GM19023 (cell line): ENCODE results near the gene SLC8A2.

ENCODE experiments used
- ATAC-seq: cut with Tn5 transposase; IDR thresholded peaks from one replicate; pipeline ENCODE4 v1.9.1; 2021; ENCODE audit warnings: mild to moderate bottlenecking, moderate library complexity; ENCODE audit not compliant: unreplicated experiment

Gene SLC8A2

DNA sequence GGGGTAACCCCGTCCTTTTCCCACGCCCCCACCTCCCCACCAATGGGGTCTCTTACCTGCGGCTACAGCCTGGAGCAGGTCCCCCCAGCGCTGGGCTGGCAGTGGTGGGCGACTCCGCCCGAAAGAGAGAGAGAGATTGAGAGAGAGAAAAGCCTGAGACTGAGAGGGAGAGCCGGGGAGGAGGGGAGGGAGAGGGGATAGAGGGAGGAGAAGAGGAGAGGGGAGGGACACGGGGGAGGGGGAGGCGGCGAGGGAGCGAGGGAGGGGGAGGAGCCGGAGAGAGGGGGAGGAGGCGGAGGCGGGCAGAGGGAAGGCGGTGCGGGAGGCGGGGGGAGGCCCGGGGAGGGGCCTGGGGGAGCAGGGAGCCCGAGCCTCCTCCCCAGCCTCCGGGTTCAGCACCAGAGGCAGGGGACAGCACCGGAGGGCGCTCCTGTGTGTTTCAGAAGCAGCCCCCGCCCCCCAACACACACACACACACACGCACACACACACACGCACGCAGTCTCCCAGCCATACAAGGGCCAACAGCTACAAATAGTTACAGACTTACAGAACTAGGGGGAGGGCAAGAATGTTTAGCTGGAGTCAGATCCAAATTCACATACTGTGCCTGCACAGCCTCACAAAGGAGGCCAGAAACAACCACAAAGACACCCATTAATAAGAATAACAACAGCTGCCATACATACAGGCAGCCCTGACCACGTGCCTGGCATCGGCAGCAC lies at the start of gene SLC8A2:
TSS of gene SLC8A2 (minus strand) at position 161 of the 725 bp plus-strand sequence. CDS start 5,490 bp downstream, outside the sequence.
- no peak for ATAC-seq

- ATAC-seq: no peak
These were observed 49.1 kb upstream of the SLC8A2 start for GRCh38 chr19:47520839-47521238.

GRCh38 chr19:47520343-47520806 lies 48.7 kb upstream of the SLC8A2 start:
- ATAC-seq: no peak

GRCh38 chr19:47518854-47519253 lies 47.2 kb upstream of the SLC8A2 start:
- no peak for ATAC-seq

DNA sequence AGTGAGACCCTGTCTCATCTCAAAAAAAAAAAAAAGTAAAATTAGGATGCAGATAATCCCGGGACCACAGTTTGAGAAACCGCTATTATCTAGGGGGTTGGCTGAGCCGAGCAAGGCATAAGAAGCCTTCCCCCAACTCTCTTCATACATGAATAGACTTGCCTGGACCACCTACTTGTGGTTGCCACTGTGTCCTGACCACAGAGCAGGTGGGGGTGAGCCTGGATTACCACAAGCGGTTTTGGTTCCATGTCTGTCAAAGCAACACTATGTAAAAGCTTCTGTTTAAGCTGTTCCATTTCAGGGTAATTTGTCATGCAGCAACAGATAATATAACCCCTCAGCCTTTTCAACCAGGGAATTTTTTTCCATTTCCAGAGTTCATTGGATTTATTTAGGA lies 46.4 kb upstream of the SLC8A2 start:
- ATAC-seq: no peak

DNA sequence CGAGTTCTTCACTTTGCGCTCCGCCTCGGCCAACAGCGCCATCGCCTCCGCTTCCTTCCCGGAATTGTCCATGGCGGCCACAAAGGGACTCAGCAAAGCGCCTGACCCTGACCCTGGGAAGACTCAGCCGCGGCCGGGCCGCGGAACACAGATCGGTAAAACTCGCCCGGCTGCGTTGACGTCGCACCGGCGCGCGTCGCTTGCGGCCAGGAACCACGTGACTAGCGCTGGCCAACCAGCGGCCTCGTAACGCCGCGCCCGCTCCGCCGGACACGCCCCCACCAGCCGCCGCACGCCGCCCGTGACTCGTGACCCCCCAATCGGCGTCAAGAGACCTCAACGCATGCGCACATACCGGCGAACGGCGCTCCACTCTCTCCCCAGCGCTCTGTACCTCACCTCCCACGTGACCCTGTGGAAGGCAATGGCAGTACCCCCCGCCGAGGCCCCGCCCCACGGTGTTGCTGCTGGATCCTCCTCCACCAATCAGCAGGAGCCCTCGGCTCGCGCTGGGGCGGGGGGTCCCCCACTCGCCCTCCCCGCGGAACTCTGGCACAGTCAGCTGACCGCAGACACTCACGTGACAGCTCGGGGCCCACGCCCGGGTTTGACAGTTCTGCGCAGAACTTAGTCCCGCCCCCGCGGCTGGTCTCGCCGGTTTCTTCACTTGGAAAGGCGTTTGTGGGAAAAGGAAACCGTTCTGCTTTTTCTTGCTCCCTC lies 43.3 kb upstream of the SLC8A2 start, which contains the start of gene NAPA:
TSS of gene NAPA (minus strand) at position 195 of the 720 bp plus-strand sequence. CDS start at position 72, 123 bp downstream.
- peak; percentile 85 for ATAC-seq

DNA sequence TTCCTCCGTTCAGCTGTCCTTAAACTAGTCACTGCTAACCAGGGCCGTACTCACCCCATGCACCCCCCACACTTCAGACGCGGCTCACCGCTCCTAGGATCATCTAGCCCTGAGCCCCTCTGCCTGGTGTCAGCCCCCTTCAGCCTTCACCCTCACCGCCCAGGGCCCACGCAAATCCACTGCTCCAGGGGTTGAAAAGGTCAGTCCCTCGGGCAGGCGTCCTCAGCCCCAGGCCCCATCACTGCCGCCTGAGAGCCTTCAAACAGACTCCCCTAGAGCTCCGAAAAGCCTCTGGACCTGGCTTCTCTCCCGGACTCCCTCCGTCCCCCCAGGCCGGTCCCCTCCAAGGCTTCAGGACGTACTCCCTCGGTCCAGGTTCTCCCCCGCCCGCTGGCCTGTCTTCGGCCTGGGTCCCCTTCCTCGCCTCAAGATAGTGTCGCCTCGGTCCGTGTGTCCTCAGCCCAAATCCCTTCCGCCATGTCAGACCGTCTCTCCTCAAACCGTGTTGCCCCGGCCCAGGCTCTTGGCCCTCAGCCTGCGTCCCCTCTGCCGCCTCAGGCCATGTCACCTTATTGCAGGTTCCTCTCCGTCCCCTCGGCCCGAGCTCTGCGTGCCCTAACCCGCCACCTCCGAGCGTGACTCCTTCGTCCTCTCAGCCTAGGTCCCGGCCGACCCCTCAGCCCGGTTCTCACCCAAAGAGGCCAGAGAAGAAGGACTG lies 42.6 kb upstream of the SLC8A2 start:
- no peak for ATAC-seq

DNA sequence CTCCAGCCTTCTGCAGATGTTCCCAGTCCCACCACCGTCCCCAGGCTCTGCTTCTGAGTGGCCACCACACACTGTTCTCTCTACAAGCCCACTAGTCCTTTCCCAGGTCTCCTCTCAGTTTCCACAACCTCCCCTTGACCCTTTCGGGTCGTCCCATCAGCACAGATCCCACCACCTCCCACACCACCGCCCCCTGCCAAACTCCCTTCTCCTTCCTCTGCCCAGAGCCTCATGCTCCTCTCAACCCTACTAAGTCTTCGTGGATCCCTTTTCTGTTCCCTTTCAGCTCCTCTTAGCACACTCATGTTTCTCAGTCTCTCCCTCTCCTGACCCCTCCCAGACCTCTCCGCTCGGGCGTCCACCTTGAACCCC lies 41.2 kb upstream of the SLC8A2 start:
- no peak for ATAC-seq

GRCh38 chr19:47512183-47512947 lies 40.7 kb upstream of the SLC8A2 start:
- no peak for ATAC-seq

- no peak for ATAC-seq
These were observed 40.0 kb upstream of the SLC8A2 start for GRCh38 chr19:47511681-47512080.

- ATAC-seq: no peak
These were observed 39.4 kb upstream of the SLC8A2 start for GRCh38 chr19:47511128-47511517.

- no peak for ATAC-seq
These were observed 38.9 kb upstream of the SLC8A2 start for GRCh38 chr19:47510516-47511127.

DNA sequence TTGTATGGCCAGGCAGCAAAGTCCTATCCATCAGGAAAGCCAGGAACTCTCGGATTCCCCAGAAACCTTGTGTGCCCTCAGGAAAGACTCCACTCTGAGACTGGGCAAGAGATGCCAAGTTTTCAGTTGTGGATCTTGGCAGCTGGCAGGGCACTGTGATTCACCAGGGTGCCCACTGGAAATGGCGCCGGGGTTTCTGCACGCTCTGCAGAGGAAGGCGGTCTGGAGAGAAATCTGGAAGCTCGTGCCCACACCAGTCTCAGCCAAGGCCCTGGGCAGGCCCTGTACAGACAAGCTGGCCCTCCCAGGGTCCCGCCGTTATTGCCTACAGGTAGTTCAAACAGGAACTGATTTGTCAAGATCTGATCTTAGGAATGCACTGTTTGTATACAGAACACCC lies 38.3 kb upstream of the SLC8A2 start:
- ATAC-seq: no peak

DNA sequence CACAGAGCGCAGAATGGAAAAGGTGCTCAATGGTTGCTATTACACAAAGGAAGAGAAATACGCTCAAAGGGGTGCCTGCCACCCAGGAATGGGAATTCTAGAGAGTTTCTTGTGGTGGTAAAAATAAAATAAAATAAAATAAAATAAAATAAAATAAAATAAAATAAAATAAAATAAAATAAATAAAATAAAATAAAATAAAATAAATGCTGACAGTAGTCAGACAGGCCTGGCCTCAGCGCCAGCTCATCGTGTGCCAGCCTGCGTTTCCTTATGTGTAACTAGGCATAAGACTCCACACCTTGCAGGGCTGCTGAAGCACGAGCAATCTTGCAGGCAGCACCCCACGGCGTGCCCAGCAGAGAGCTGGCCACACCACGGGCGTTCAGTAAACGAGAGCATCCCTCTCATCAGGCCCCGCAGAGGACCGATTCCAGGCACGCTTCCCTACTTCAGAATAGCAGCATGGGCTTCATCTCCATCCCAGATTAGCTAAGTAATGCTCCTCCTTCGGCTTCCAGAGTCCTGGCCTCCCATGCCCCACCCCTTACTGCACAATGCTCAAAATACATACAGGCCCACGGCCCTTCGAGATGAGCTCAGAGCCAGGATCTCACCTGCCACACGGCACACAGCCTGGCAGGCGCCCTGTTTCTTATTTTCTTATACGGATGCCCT lies 37.6 kb upstream of the SLC8A2 start:
- ATAC-seq: no peak

DNA sequence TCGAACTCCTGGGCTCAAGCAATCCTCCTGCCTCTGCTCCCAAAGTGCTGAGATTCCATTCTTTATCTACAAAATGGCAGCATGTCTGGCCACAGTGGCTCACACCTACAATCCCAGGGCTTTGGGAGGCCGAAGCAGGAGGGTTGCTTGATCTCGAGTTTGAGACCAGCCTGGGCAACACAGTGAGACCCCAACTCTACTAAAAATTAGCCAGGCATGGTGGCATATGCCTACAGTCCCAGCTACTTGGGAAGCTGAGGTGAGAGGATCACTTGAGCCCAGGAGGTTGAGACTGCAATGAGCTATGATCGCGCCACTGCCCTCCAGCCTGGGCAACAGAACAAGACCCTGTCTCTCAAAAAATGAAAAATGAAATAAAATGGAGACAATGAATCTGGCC lies 37.0 kb upstream of the SLC8A2 start:
- no peak for ATAC-seq

- ATAC-seq: no peak
These were observed 36.3 kb upstream of the SLC8A2 start for GRCh38 chr19:47507924-47508553.

DNA sequence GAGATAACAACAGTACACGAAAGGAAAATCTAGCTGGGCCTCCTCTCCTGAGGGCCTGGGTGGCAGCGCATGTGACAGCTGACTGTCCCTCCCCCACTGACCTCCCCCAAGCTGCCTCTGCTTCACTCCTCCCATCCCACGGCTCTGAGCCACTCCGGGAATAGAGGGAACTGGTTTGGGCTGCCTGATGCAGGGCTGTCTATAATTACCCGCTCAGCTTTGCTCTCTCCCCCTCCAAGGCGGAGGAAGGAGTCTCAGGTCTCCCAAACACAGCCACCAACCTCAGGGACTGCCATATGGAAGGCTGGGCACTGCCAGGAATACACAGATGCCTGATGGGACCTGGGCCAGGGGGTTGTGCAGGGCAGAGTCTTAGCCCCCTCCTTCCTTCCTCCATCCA lies 35.3 kb upstream of the SLC8A2 start:
- ATAC-seq: no peak

DNA sequence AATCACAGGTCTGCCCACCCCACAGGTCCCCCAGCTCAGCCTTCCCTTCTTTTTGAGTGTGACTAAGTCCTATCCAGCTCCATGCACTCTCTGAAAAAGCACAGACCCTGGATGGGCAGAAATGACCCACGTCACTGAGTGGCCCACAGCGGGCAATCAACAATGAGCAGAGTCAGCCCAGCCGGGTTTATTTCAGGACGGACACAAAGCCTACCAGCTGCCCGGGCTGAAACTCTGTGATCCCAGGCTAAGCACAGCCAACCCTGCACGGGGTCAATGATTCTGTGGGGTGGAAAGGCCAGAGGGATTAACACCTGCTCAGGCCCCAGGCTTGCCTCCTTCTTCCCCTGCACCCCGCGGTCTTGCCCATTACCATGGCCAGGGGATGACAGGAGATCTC lies 34.8 kb upstream of the SLC8A2 start:
- no peak for ATAC-seq

DNA sequence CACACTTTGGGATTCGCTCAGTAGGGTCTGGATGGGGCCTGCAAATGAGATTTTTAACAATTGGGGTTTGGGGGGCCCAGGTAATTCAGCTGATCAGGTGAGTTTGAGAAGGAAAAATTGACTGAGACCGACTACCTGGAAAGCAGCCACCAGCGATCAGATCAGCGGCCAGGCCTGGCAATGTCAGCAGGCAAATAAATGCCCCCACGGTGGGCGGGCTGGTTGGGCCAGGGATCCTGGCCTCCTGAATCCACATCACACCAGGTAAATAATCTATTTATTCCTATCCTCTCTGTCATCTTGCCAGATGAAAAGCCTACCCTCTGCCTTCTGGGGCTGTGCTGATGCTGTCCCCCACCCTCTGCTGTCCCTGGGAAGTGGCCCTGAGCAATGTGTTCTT lies 33.8 kb upstream of the SLC8A2 start:
- no peak for ATAC-seq

- ATAC-seq: no peak
These were observed 32.1 kb upstream of the SLC8A2 start for GRCh38 chr19:47503826-47504150.
